Measurements from ENCODE around the gene GNL3.

GNL3 gene

GRCh38 chr3:52690560-52690959 is 4.7 kb downstream of the GNL3 start:
- no peak for DNase-seq

GRCh38 chr3:52693071-52693470 is 7.2 kb downstream of the GNL3 start:
- no peak for DNase-seq

GRCh38 chr3:52694528-52695189 is 8.8 kb downstream of the GNL3 start:
- DNase-seq: no peak

GRCh38 chr3:52695798-52696671 is 10.2 kb downstream of the GNL3 start:
- no peak for DNase-seq

GRCh38 chr3:52696830-52697631 is 11.2 kb downstream of the GNL3 start:
- DNase-seq: no peak

GRCh38 chr3:52697632-52697965 is 11.8 kb downstream of the GNL3 start:
- no peak for DNase-seq

- no peak for DNase-seq
Measured at GRCh38 chr3:52703341-52703740, 17.5 kb downstream of the GNL3 start.

GRCh38 chr3:52704611-52705437 is 19.0 kb downstream of the GNL3 start:
- no peak for DNase-seq

GRCh38 chr3:52705438-52705687 is 19.5 kb downstream of the GNL3 start:
- no peak for DNase-seq

- peak; percentile 17 for DNase-seq
Measured at GRCh38 chr3:52705688-52706686, 20.2 kb downstream of the GNL3 start, which contains the start of the genes GLT8D1 and SPCS1. Gene GLT8D1, minus strand, starts transcription at chr3:52705791. Its CDS starts 5,331 bp downstream, at chr3:52700460. Gene SPCS1, plus strand, starts transcription at chr3:52706106. Its CDS starts 141 bp downstream, at chr3:52706247.

GRCh38 chr3:52707585-52707984 is 21.8 kb downstream of the GNL3 start:
- DNase-seq: no peak

- no peak for DNase-seq
Measured at GRCh38 chr3:52710512-52710911, 24.7 kb downstream of the GNL3 start.

GRCh38 chr3:52712291-52713212 is 26.7 kb downstream of the GNL3 start:
- DNase-seq: no peak

GRCh38 chr3:52714335-52715302 is 28.8 kb downstream of the GNL3 start:
- DNase-seq: no peak

- no peak for DNase-seq
Measured at GRCh38 chr3:52715714-52716305, 30.0 kb downstream of the GNL3 start.

GRCh38 chr3:52719618-52720017 is 33.8 kb downstream of the GNL3 start:
- no peak for DNase-seq

- DNase-seq: no peak
Measured at GRCh38 chr3:52721002-52721729, 35.3 kb downstream of the GNL3 start.

- no peak for DNase-seq
Measured at GRCh38 chr3:52721730-52722008, 35.8 kb downstream of the GNL3 start.

Measured in NCI-H748 treated with DMSO at 0.1 percent for 48 hours (cell line).